Stomach (tissue), 9 donors: ENCODE data around the gene SH3BP4. TPM values are rescaled to one million over a fixed set of nuclear protein-coding genes. Genes with fewer than 3 reads are reported as not detected.
A peak's percentile ranks its signal among the peaks of the same experiment; 100 is the strongest.

Experiments used
- DNase-seq, 2 donors: peaks; one replicate each; pipeline versions ENCODE4 v3.0.0 to v3.0.0-alpha.2; 2013 to 2019
- H3K27ac ChIP-seq, 5 donors: fragments of 200-600 bp in 4 of 5; sonication (generic) in 4 of 5; one replicate each; pipeline ENCODE4 v1.5.1; 2013 to 2019; ENCODE audit warnings: mild to moderate bottlenecking in 1 of 5, moderate library complexity in 1 of 5
- H3K27me3 ChIP-seq, 3 donors: fragments of 200-600 bp; sonication (generic); one replicate each; pipeline ENCODE4 v1.5.1; 2017 to 2019; ENCODE audit warnings: mixed run types in 1 of 3
- H3K36me3 ChIP-seq, 4 donors: fragments of 200-600 bp; sonication (generic); 1 replicate in 3 of 4; 2 replicates in 1 of 4; pipeline ENCODE4 v1.5.1; 2016 to 2019
- H3K4me1 ChIP-seq, 4 donors: fragments of 200-600 bp; sonication (generic); one replicate each; pipeline ENCODE4 v1.5.1; 2016 to 2019
- H3K4me3 ChIP-seq, 4 donors: fragments of 200-600 bp; sonication (generic) in 3 of 4; one replicate each; pipeline ENCODE4 v1.5.1; 2016 to 2019; ENCODE audit warnings: mild to moderate bottlenecking in 1 of 4
- H3K9me3 ChIP-seq, 4 donors: fragments of 200-600 bp; sonication (generic); one replicate each; pipeline ENCODE4 v1.5.1; 2016 to 2019
- EP300 ChIP-seq: sonication (generic); formaldehyde crosslinking; IDR thresholded peaks from one replicate; pipeline ENCODE4 v1.6.1; 2017; ENCODE audit warnings: antibody characterized with exemption
- POLR2A ChIP-seq, 4 donors: fragments of 450-650 bp; IDR thresholded peaks; one replicate each; pipeline ENCODE4 v1.6.1; 2016; ENCODE audit warnings: antibody characterized with exemption in 4 of 4, control low read depth in 2 of 4, mild to moderate bottlenecking in 1 of 4, moderate library complexity in 1 of 4
- POLR2AphosphoS5 ChIP-seq, 3 donors: sonication (generic); formaldehyde crosslinking; IDR thresholded peaks; one replicate each; pipeline ENCODE4 v1.6.1; 2016; ENCODE audit warnings: antibody characterized with exemption in 3 of 3
- WGBS, 5 donors: extraction: QIAGEN DNeasy Blood & Tissue Kit in 3 of 5; methylation state at CpG; one replicate each; pipeline versions ENCODE4 v1.1.5 to v1.1.7; 2013 to 2018; 5-methylcytosine and 5-hydroxymethylcytosine counted together
- intact Hi-C: fragments of 100-400 bp; cut with DNase I; formaldehyde crosslinking; loops from one replicate; pipeline ENCODE4 v1.15.1; 2023; ENCODE audit warnings: low total_unique reads
- polyA plus RNA-seq, 3 donors: library from polyadenylated mRNA; stranded (reverse); fragments of 200-250 nt; gene quantifications; one replicate each; pipeline ENCODE4 v1.2.3, GENCODE V29; 2013
- total RNA-seq, 5 donors: library from RNA; depleted of rRNA; stranded (reverse); fragments of >200 nt; gene quantifications; one replicate each; pipeline versions ENCODE4 v1.1.0 to v1.2.3, GENCODE V29; 2014 to 2016
- TF ChIP-seq, protein P1 (sequence below), 7 experiments: fragments of 450-650 bp in 4 of 7; fragments of 200-600 bp in 3 of 7; sonication (generic) in 3 of 7; IDR thresholded peaks; one replicate each; pipeline ENCODE4 v1.5.1; 2016 to 2019; ENCODE audit warnings: antibody characterized with exemption in 7 of 7, control low read depth in 2 of 7, mild to moderate bottlenecking in 1 of 7
- donor health status: healthy with polysubstance abuse.
- donor health status: Bipolar disorder and iron deficiency.
- donor health status: healthy.

The SH3BP4 gene
- total and polyA plus RNA-seq, 8 donors = 10.2 to 54.0 (median 18.8) TPM

DNA sequence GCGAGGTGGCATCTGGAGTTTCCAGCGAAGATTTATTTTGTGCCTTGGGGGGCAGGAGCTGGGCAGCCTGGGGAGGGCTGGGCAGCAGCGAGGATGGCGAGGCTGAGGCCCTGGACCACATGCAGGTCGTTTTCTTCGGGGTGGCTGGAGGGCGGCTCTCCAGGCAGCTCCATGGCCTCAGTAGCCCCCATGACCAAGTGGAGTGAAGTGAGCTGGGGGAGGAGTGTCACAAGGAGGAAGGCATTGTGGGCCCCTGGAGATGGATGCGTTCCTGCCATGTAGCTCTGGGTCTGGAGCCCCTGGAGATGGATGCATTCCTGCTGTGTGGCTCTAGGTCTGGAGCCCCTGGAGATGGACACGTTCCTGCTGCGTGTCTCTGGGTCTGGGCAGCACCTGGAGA is 40.4 kb downstream of the SH3BP4 start:
- H3K36me3 ChIP-seq = peaks cover 0 to 21% (median 9%) of the 10 kb centered on the region in 4 donors
- peaks cover 32 to 88% (median 78%) of the 10 kb centered on the region in 4 donors for H3K4me1 ChIP-seq
- H3K27ac ChIP-seq = peak overlapping the region in 2 of 5 donors; percentile 84 to 86
- no peak overlapping the region for H3K4me3 ChIP-seq
- no peaks in the 10 kb centered on the region for H3K9me3 ChIP-seq
- WGBS, 5 donors = 61 to 82% (median 68%) methylated on average over 7 to 10 of the region's 10 CpGs
- intact Hi-C loops = no loop called here
- TF ChIP-seq EP300 (no peak), POLR2A (IDR thresholded peaks at IDR 0.05) (no peak), POLR2AphosphoS5 (IDR thresholded peaks at IDR 0.05) (no peak)
- TF ChIP-seq, protein P1, sequence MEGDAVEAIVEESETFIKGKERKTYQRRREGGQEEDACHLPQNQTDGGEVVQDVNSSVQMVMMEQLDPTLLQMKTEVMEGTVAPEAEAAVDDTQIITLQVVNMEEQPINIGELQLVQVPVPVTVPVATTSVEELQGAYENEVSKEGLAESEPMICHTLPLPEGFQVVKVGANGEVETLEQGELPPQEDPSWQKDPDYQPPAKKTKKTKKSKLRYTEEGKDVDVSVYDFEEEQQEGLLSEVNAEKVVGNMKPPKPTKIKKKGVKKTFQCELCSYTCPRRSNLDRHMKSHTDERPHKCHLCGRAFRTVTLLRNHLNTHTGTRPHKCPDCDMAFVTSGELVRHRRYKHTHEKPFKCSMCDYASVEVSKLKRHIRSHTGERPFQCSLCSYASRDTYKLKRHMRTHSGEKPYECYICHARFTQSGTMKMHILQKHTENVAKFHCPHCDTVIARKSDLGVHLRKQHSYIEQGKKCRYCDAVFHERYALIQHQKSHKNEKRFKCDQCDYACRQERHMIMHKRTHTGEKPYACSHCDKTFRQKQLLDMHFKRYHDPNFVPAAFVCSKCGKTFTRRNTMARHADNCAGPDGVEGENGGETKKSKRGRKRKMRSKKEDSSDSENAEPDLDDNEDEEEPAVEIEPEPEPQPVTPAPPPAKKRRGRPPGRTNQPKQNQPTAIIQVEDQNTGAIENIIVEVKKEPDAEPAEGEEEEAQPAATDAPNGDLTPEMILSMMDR (IDR thresholded peaks at IDR 0.05) = no peak
- no peak for DNase-seq
- no peaks in the 10 kb centered on the region for H3K27me3 ChIP-seq

- no peaks in the 10 kb centered on the region for H3K9me3 ChIP-seq
- no peak for TF ChIP-seq EP300
- TF ChIP-seq POLR2AphosphoS5 (IDR thresholded peaks at IDR 0.05) = no peak
- no peak for TF ChIP-seq POLR2A (IDR thresholded peaks at IDR 0.05)
- TF ChIP-seq, protein P1 (IDR thresholded peaks at IDR 0.05) = no peak
- H3K4me1 ChIP-seq = peaks cover 32 to 89% (median 82%) of the 10 kb centered on the region in 4 donors
- no peak overlapping the region for H3K4me3 ChIP-seq
- DNase-seq = no peak
- peak overlapping the region in 2 of 5 donors; percentile 84 to 86 for H3K27ac ChIP-seq
- WGBS, 5 donors = 85 to 94% (median 90%) methylated on average over 17 to 23 of the region's 23 CpGs
- peaks cover 0 to 21% (median 9%) of the 10 kb centered on the region in 4 donors for H3K36me3 ChIP-seq
- intact Hi-C loops = no loop called here
- no peaks in the 10 kb centered on the region for H3K27me3 ChIP-seq
Observed at GRCh38 chr2:234992624-234993349, 41.0 kb downstream of the SH3BP4 start.

GRCh38 chr2:234993541-234993981 is 41.7 kb downstream of the SH3BP4 start:
- H3K4me1 ChIP-seq = peaks cover 30 to 88% (median 81%) of the 10 kb centered on the region in 4 donors
- TF ChIP-seq EP300 = no peak
- intact Hi-C loops = no loop called here

DNA sequence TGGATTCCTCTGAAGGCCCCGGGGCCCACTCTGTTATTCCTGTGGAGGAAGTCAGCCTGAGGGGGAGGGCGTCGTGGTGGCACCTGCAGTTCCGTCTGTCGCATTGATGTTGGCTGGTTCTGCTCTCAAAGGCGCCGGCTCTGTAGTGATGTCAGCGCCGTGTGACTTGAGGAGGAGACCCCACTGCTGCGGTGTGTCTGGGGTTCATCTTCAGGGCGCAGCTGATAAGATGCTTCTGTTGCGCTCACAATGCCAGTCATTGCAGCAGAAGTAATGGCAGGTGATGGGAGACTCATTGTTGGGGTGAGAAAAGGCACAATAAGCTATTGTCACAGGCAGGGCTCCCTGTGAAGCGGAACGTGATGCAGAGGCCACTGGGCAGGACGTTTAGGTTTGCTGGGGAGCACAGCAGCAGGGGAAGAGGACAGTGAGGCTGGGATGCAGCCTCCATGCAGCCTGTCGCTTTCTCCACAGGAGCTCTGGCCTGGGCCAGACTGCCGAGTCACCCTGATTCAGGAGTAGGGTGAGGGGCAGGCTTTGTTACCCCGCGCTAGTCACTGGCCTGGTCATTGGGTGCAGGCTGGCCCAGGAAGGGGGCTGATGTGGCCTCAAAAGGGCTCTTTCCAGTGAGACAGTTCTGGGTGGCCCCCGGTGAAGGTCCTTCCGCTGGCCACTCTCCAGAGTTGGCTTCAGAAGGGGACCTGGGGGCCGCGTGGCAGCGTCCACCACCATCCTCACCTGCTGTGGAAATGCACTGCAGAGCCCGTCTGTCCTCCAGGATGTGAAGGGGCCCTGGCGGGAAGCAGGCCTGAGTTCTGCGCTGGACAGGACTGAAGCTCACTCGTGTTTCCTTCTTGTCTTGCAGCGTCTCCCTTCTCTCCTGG is 42.9 kb downstream of the SH3BP4 start:
- DNase-seq = no peak
- Histone ChIP-seq H3K27ac (peak overlapping the region in 4 of 5 donors; percentile 82 to 90 (median 85)), H3K4me3 (no peak overlapping the region), H3K27me3 (no peaks in the 10 kb centered on the region), H3K4me1 (peaks cover 36 to 88% (median 85%) of the 10 kb centered on the region in 4 donors), H3K36me3 (peaks cover 0 to 21% (median 9%) of the 10 kb centered on the region in 4 donors), H3K9me3 (no peaks in the 10 kb centered on the region)
- 77 to 83% (median 79%) methylated on average over 20 to 29 of the region's 29 CpGs for WGBS, 5 donors
- TF ChIP-seq POLR2AphosphoS5 (IDR thresholded peaks at IDR 0.05) (no peak), POLR2A (IDR thresholded peaks at IDR 0.05) (no peak), EP300 (no peak)
- TF ChIP-seq, protein P1 (IDR thresholded peaks at IDR 0.05) = no peak
- intact Hi-C loops = no loop called here

More at GRCh38 chr2:234993541-234993981, 41.7 kb downstream of the SH3BP4 start:
- no peak for DNase-seq
- Histone ChIP-seq H3K27ac (peak overlapping the region in 2 of 5 donors; percentile 84 to 86), H3K9me3 (no peaks in the 10 kb centered on the region), H3K36me3 (peaks cover 0 to 21% (median 9%) of the 10 kb centered on the region in 4 donors), H3K27me3 (no peaks in the 10 kb centered on the region), H3K4me3 (no peak overlapping the region)
- WGBS, 5 donors = 76 to 85% (median 80%) methylated on average over 11 of the region's 11 CpGs
